Chondrocyte (in vitro differentiated cells): Measurements from ENCODE around the gene GPRC5C. TPM values are rescaled to one million over a fixed set of nuclear protein-coding genes. Genes with fewer than 3 reads are reported as not detected.
A peak's percentile ranks its signal among the peaks of the same experiment; 100 is the strongest.

Experiments used
- DNase-seq: peaks from one replicate; pipeline ENCODE4 v3.0.0; 2021; ENCODE audit warnings: mixed read lengths, low spot score
- H3K27ac Mint-ChIP-seq: one replicate; pipeline ENCODE4 v1.8.0; 2021; ENCODE audit warnings: mild to moderate bottlenecking, moderate library complexity, mixed read lengths; ENCODE audit not compliant: unreplicated experiment
- H3K27me3 Mint-ChIP-seq: 2 replicates; pipeline ENCODE4 v1.8.0; 2021; ENCODE audit warnings: low read depth, mixed read lengths
- H3K36me3 Mint-ChIP-seq: 2 replicates; pipeline ENCODE4 v1.8.0; 2021; ENCODE audit warnings: low read depth, mixed read lengths
- H3K4me1 Mint-ChIP-seq: 2 replicates; pipeline ENCODE4 v1.8.0; 2021; ENCODE audit warnings: low read depth, mild to moderate bottlenecking, mixed read lengths
- H3K4me3 Mint-ChIP-seq: one replicate; pipeline ENCODE4 v1.8.0; 2021; ENCODE audit warnings: mild to moderate bottlenecking, moderate library complexity, mixed read lengths; ENCODE audit not compliant: unreplicated experiment
- H3K9me3 Mint-ChIP-seq: 2 replicates; pipeline ENCODE4 v1.8.0; 2021; ENCODE audit warnings: low read depth, mixed read lengths
- total RNA-seq: library from RNA; stranded (reverse); gene quantifications from 3 replicates; pipeline ENCODE4 v1.2.1, GENCODE V29; 2021
- TF ChIP-seq, protein P1 (sequence below): fragments of 200-600 bp; sonication (generic); IDR thresholded peaks from 2 replicates; pipeline ENCODE4 v1.5.0; 2021; ENCODE audit warnings: antibody characterized with exemption, mild to moderate bottlenecking, moderate library complexity

GPRC5C gene
- total RNA-seq, 1 donor from 2014 or later: 47.8 TPM

DNA sequence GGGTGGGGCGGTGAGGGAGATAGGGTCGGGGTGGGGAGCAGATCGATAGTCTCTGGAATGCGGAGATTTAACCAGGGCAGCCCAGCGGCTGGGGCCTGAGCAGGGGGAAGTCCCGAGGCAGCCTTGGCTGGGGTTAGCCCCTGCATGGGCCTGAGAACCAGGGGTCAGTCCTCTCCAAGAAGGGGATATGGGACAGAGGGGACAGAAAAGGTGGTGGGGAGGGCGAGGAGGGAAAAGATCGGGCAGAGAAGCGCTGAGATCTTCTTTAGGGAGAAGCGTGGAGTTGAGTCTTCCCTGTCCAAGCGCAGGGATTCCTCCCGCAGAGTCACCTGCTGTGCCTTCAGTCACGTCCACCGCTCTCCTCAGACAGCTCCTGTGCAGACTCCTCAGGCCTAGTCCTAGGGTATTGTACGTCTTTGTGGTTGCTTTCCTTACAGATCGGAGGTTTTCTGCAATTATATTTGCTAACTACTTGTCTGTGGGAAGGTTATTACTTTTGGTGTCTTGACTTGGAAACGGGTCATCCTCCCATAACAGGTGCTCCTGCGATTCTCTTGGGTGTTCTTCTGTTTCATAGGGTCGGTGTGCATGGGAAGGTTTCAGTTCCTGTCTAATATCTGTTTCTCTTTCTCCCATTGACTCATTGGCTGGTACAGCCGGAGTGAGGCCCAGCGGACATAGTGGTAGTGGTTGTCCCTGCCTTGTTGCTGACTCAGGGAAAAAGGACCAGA, 35.5 kb downstream of the GPRC5C start:
- TF ChIP-seq, protein P1, sequence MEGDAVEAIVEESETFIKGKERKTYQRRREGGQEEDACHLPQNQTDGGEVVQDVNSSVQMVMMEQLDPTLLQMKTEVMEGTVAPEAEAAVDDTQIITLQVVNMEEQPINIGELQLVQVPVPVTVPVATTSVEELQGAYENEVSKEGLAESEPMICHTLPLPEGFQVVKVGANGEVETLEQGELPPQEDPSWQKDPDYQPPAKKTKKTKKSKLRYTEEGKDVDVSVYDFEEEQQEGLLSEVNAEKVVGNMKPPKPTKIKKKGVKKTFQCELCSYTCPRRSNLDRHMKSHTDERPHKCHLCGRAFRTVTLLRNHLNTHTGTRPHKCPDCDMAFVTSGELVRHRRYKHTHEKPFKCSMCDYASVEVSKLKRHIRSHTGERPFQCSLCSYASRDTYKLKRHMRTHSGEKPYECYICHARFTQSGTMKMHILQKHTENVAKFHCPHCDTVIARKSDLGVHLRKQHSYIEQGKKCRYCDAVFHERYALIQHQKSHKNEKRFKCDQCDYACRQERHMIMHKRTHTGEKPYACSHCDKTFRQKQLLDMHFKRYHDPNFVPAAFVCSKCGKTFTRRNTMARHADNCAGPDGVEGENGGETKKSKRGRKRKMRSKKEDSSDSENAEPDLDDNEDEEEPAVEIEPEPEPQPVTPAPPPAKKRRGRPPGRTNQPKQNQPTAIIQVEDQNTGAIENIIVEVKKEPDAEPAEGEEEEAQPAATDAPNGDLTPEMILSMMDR: no peak
- H3K4me1 Mint-ChIP-seq: no peaks in the 10 kb centered on the region
- H3K27ac Mint-ChIP-seq: no peak overlapping the region
- peak; percentile 47 for DNase-seq
- no peaks in the 10 kb centered on the region for H3K36me3 Mint-ChIP-seq
- H3K4me3 Mint-ChIP-seq: no peak overlapping the region
- peaks cover 27% of the 10 kb centered on the region for H3K27me3 Mint-ChIP-seq
- H3K9me3 Mint-ChIP-seq: no peaks in the 10 kb centered on the region

DNA sequence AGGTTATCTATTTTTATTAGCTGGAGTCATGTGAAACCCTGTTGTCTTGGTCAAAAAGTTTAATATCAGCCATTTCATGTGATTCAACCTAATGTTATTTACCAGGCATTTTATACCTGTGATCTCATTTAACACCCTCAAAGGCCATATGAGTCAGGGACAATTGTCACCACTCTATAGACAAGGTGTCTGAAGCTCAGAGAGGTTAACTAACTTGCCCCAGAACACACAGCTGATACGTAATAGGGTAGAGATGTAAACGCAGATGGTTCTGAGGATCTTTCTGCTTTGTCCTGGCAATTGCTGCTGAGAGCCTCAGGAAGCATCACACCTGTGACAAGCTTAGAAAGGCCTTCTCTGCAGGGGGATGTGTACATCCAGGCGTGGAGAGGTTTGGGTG, 39.5 kb downstream of the GPRC5C start:
- TF ChIP-seq, protein P1: no peak

DNA sequence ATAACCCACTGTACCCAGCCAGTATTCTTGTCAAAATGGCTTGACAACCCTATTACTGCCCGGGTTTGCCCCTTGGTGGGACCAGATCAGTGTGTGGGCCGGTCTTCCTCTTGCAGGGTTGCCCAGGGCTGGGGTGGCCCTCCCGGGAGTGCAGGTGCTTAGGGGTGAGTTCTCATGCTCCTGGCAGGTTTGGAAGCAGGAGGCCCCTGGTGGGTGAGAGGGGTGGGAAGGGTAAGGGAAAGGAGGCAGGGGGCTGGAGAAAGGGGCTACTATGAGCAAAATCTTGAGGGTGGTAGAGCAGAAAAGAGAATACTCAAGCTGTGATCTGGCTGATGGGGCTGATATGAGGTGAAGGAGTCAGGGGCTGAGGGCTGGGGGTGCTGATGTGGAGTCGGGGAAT, 41.0 kb downstream of the GPRC5C start:
- H3K36me3 Mint-ChIP-seq: no peaks in the 10 kb centered on the region
- no peaks in the 10 kb centered on the region for H3K4me1 Mint-ChIP-seq
- peaks cover 6% of the 10 kb centered on the region for H3K9me3 Mint-ChIP-seq
- TF ChIP-seq, protein P1: no peak
- H3K4me3 Mint-ChIP-seq: no peak overlapping the region
- no peak overlapping the region for H3K27ac Mint-ChIP-seq
- no peak for DNase-seq
- H3K27me3 Mint-ChIP-seq: peaks cover 46% of the 10 kb centered on the region

More for the DNA sequence above, 39.5 kb downstream of the GPRC5C start:
- Mint-ChIP-seq H3K4me3 (no peak overlapping the region), H3K9me3 (peaks cover 6% of the 10 kb centered on the region), H3K36me3 (no peaks in the 10 kb centered on the region), H3K4me1 (no peaks in the 10 kb centered on the region), H3K27me3 (peaks cover 43% of the 10 kb centered on the region), H3K27ac (no peak overlapping the region)
- DNase-seq: no peak

DNA sequence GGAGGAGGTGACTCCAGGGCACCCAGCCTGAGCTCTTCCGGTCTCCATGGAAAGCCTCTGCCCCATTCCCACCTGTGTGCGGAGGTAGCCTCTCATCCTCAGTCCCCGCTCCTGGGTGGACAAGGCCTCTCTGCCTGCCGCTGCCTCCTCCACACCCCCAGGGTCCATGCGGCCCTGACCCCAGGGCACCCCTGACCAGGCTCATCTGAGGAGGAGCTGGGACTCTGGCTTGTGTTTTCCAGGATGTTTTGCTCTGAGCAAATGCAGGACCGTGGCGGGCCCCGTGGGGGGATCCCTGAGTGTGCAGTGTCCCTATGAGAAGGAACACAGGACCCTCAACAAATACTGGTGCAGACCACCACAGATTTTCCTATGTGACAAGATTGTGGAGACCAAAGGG, 41.4 kb downstream of the GPRC5C start:
- peaks cover 6% of the 10 kb centered on the region for H3K9me3 Mint-ChIP-seq

DNA sequence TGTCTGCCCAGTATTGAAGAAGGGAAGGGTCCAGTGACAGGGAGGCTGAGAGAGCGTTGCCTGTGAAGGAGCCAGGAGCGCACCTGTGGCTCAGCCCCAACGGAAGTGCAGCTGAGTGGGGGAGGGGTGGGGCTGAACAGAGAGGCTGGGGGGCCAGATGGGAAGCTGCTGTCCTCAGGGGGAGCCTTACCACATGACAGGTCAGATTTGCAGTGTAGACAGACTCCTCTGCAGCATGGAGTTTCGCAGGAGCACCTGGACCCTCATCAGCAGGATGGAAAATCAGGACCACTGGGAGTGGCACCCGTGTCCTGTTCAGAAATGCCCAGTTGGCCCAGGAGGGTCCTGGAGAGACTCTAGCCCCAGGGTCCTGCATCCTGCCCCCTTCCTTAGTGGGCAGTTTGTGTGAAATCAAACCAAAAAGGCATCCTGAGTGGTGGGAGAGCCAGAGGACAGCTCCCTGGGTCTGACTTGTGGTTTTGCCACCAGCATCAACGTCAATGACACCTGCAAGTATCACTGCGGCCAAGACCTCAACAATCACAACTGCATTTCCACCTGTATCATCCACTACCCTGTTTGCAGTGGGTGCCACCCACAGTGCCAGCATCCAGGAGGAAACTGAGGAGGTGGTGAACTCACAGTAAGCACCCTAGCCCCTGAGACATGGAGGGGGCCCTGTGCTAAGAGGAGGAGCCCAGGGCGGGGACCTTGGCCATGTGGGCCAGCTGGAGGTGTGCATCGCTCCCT, 42.3 kb downstream of the GPRC5C start:
- no peak for DNase-seq
- Mint-ChIP-seq H3K27ac (no peak overlapping the region), H3K27me3 (peaks cover 59% of the 10 kb centered on the region)

More for the DNA sequence above, 41.4 kb downstream of the GPRC5C start:
- no peaks in the 10 kb centered on the region for H3K4me1 Mint-ChIP-seq
- peak; percentile 78 for DNase-seq
- peaks cover 50% of the 10 kb centered on the region for H3K27me3 Mint-ChIP-seq
- TF ChIP-seq, protein P1: no peak
- no peak overlapping the region for H3K27ac Mint-ChIP-seq
- H3K36me3 Mint-ChIP-seq: no peaks in the 10 kb centered on the region
- no peak overlapping the region for H3K4me3 Mint-ChIP-seq

More for the DNA sequence above, 42.3 kb downstream of the GPRC5C start:
- no peaks in the 10 kb centered on the region for H3K36me3 Mint-ChIP-seq
- H3K4me3 Mint-ChIP-seq: no peak overlapping the region
- TF ChIP-seq, protein P1: no peak
- peaks cover 6% of the 10 kb centered on the region for H3K9me3 Mint-ChIP-seq
- no peaks in the 10 kb centered on the region for H3K4me1 Mint-ChIP-seq
